Endothelial cell of umbilical vein (primary cell): Measurements from ENCODE around the gene RALGPS1. TPM values are rescaled to one million over a fixed set of nuclear protein-coding genes. Genes with fewer than 3 reads are reported as not detected.

Source experiments
- BruUV-seq: library from RNA; stranded (reverse); fragments of 400-500 nt; replicated peaks from 2 replicates; lab custom pipeline; 2021; lab: Mats Ljungman, UMichigan
- CTCF ChIA-PET: fragments of 300-600, 350-600 bp; sonication (Branson Sonifier 250); formaldehyde crosslinking; loops from one replicate; lab custom pipeline; 2021; ENCODE audit warnings: antibody characterized with exemption, inconsistent platforms; lab: Charles Lee
- POLR2A ChIA-PET: fragments of 300-600, 350-600 bp; sonication (Branson Sonifier 250); formaldehyde crosslinking; loops from one replicate; lab custom pipeline; 2021; ENCODE audit warnings: antibody characterized with exemption, inconsistent platforms; lab: Charles Lee
- DNase-seq: peaks from one replicate; pipeline ENCODE4 v3.0.0-alpha.2; 2011; ENCODE audit warnings: low read depth, low spot score
- FAIRE-seq: peaks from 2 replicates; lab custom pipeline; 2011; peaks lifted over from hg19 to GRCh38; lab: Jason Lieb, UNC
- H2AFZ ChIP-seq: 2 replicates; pipeline ENCODE4 v1.6.0; 2012; ENCODE audit warnings: low read depth, low read length, control low read depth, inconsistent platforms
- H3K27ac ChIP-seq: 2 replicates; pipeline ENCODE4 v1.5.1; 2011; ENCODE audit warnings: low read depth, mild to moderate bottlenecking, control low read depth, low read length, moderate library complexity; ENCODE audit not compliant: insufficient read depth
- H3K27me3 ChIP-seq, 2 experiments: 2 replicates each; pipeline versions ENCODE4 v1.6.0 to v1.6.1; 2011; ENCODE audit warnings: low read length in 2 of 2, mixed read lengths in 1 of 2; ENCODE audit not compliant: control insufficient read depth in 2 of 2, insufficient read depth in 2 of 2
- H3K36me3 ChIP-seq, 2 experiments: 2 replicates in 1 of 2; 3 replicates in 1 of 2; pipeline ENCODE4 v1.5.1; 2011; ENCODE audit warnings: low read length in 2 of 2, mild to moderate bottlenecking in 1 of 2, moderate library complexity in 1 of 2; ENCODE audit not compliant: control insufficient read depth in 2 of 2, insufficient read depth in 2 of 2; ENCODE audit errors: extremely low read depth in 1 of 2
- H3K4me1 ChIP-seq: 3 replicates; pipeline ENCODE4 v1.5.1; 2011; ENCODE audit warnings: mild to moderate bottlenecking, low read length; ENCODE audit not compliant: control insufficient read depth, insufficient read depth; ENCODE audit errors: extremely low read depth
- H3K4me2 ChIP-seq: 2 replicates; pipeline ENCODE4 v1.6.1; 2011; ENCODE audit warnings: low read length, control low read depth, mixed read lengths; ENCODE audit not compliant: insufficient read depth
- H3K4me3 ChIP-seq, 3 experiments: fragments of 200-600 bp in 1 of 3; sonication (generic), shearing (Covaris generic) in 1 of 3; replicated peaks in 1 of 3; 2 replicates each; pipeline ENCODE4 v1.5.1; 2011 to 2016; ENCODE audit warnings: control low read depth in 3 of 3, low read length in 3 of 3, mild to moderate bottlenecking in 2 of 3, inconsistent platforms in 1 of 3, low read depth in 1 of 3, moderate library complexity in 1 of 3; ENCODE audit not compliant: insufficient read depth in 1 of 3
- H3K79me2 ChIP-seq: 2 replicates; pipeline ENCODE4 v1.6.0; 2012; ENCODE audit warnings: low read length, inconsistent platforms; ENCODE audit not compliant: control insufficient read depth, insufficient read depth
- H3K9ac ChIP-seq: replicated peaks from 2 replicates; pipeline ENCODE3; 2011; ENCODE audit warnings: low read length, control low read depth; ENCODE audit not compliant: insufficient read depth; ENCODE audit errors: extremely low read depth
- H3K9me1 ChIP-seq: replicated peaks from 3 replicates; pipeline ENCODE4 v1.6.0; 2011; ENCODE audit warnings: mild to moderate bottlenecking, low read length; ENCODE audit not compliant: control insufficient read depth, insufficient read depth; ENCODE audit errors: extremely low read depth
- H3K9me3 ChIP-seq: replicated peaks from 2 replicates; pipeline ENCODE4 v1.5.1; 2012; ENCODE audit warnings: low read length, inconsistent platforms; ENCODE audit not compliant: control insufficient read depth, insufficient read depth
- H4K20me1 ChIP-seq: replicated peaks from 2 replicates; pipeline ENCODE3; 2011; ENCODE audit warnings: mild to moderate bottlenecking, low read length; ENCODE audit not compliant: control insufficient read depth, insufficient read depth; ENCODE audit errors: extremely low read depth
- EZH2 ChIP-seq: IDR thresholded peaks from 2 replicates; pipeline ENCODE4 v1.6.1; 2012; ENCODE audit warnings: borderline replicate concordance, low read depth, mild to moderate bottlenecking, moderate library complexity, low read length, inconsistent platforms; ENCODE audit not compliant: severe bottlenecking
- FOS ChIP-seq: IDR thresholded peaks from 2 replicates; pipeline ENCODE4 v1.6.1; 2011; ENCODE audit warnings: mild to moderate bottlenecking, low read length, moderate library complexity, borderline replicate concordance; ENCODE audit not compliant: insufficient read depth
- GATA2 ChIP-seq: IDR thresholded peaks from 2 replicates; pipeline ENCODE4 v1.7.0; 2011; ENCODE audit warnings: low read depth, mild to moderate bottlenecking, moderate library complexity, mixed read lengths, low read length; ENCODE audit not compliant: insufficient read length, insufficient read depth
- JUN ChIP-seq: IDR thresholded peaks from 2 replicates; pipeline ENCODE4 v1.6.1; 2011; ENCODE audit warnings: borderline replicate concordance, low read depth; ENCODE audit not compliant: insufficient read length, insufficient read depth
- MYC ChIP-seq: IDR thresholded peaks from one replicate; pipeline ENCODE4 v1.6.1; 2011; ENCODE audit warnings: mild to moderate bottlenecking, low read depth, low read length
- POLR2A ChIP-seq: IDR thresholded peaks from 2 replicates; pipeline ENCODE4 v1.6.1; 2012; ENCODE audit warnings: low read depth, mild to moderate bottlenecking, control low read depth, low read length
- POLR2AphosphoS5 ChIP-seq: IDR thresholded peaks from 2 replicates; pipeline ENCODE4 v1.6.1; 2012; ENCODE audit warnings: low read depth, mild to moderate bottlenecking, control low read depth, low read length, moderate library complexity; ENCODE audit not compliant: insufficient read depth
- dilution Hi-C: fragments of 300-500 bp; cut with MboI; formaldehyde crosslinking; loops from one replicate; pipeline ENCODE4 v1.15.0; 2019; ENCODE audit warnings: low sequenced_read_pairs; ENCODE audit not compliant: extremely low pct_ligation_motif_present
- intact Hi-C: fragments of 100-400 bp; cut with micrococcal nuclease; formaldehyde crosslinking; loops from one replicate; pipeline ENCODE4 v1.10.0; 2022
- polyA plus RNA-seq, 4 experiments: library from polyadenylated mRNA; depleted of rRNA in 3 of 4; stranded (reverse) in 3 of 4; unstranded in 1 of 4; fragments of >200 nt; gene quantifications; 2 replicates each; pipeline versions ENCODE4 v1.2.1 to v1.2.3, GENCODE V29; 2011 to 2012; ENCODE audit warnings: missing spikeins in 1 of 4
- total RNA-seq: library from RNA; stranded (reverse); gene quantifications from 2 replicates; pipeline ENCODE4 v1.2.3, GENCODE V29; 2021
- TF ChIP-seq, protein P1 (sequence below), 2 donors: IDR thresholded peaks; 1 replicate in 1 of 2; 2 replicates in 1 of 2; pipeline ENCODE4 v1.5.1; 2011; ENCODE audit warnings: low read length in 2 of 2, mild to moderate bottlenecking in 2 of 2, moderate library complexity in 2 of 2, control low read depth in 1 of 2, inconsistent platforms in 1 of 2, low read depth in 1 of 2; ENCODE audit not compliant: insufficient read depth in 1 of 2; ENCODE audit errors: extremely low read depth in 1 of 2
- TF ChIP-seq, protein P2 (sequence below): IDR thresholded peaks from 2 replicates; pipeline ENCODE4 v1.6.1; 2011; ENCODE audit not compliant: insufficient read depth, insufficient read length

The RALGPS1 gene
- total and polyA plus RNA-seq, 2 donors (not counting 3 experiments of a cell fraction or from before 2014, with no cell fraction given) = 3.8 to 5.5 TPM

DNA sequence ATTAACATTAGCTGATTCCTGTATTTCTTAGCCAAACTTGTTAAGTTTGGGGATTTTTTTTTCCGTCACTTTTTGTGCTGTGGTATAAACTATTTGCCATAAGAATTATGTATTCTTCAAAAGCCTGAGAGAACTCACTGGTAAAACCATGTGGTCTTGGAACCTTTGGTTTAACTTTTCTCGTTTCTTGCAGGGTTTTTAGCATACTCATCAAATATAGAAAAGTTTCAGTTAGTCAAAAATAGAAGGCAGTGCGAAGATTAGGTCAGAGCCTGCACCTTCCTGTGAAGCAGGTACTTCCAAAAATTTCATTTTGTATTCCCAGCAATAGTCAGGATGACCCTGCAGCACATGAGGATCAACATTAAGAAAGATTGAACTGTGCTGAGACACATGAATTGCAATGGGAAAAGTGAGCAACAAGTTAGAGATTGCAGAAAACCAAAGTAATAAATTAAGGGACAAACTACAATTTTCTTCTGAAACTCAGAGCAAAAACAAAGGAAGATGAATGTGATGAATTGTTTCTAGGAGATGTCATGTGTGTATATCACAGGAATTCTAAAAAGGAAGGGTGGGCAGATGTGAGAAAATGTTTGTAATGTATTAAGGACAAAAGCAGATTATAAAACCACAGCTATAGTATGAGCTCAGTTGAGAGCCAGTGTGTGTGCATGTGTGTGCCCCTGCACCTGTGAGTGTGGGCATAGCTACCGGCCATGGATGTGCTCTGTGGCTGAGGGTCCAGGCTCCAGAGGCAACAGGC, 105.6 kb downstream of the RALGPS1 start:
- no peak overlapping the region for H3K4me3 ChIP-seq
- TF ChIP-seq GATA2 (no peak), JUN (no peak), FOS (no peak), MYC (no peak), POLR2A (no peak), EZH2 (no peak), POLR2AphosphoS5 (no peak)
- TF ChIP-seq, protein P1, sequence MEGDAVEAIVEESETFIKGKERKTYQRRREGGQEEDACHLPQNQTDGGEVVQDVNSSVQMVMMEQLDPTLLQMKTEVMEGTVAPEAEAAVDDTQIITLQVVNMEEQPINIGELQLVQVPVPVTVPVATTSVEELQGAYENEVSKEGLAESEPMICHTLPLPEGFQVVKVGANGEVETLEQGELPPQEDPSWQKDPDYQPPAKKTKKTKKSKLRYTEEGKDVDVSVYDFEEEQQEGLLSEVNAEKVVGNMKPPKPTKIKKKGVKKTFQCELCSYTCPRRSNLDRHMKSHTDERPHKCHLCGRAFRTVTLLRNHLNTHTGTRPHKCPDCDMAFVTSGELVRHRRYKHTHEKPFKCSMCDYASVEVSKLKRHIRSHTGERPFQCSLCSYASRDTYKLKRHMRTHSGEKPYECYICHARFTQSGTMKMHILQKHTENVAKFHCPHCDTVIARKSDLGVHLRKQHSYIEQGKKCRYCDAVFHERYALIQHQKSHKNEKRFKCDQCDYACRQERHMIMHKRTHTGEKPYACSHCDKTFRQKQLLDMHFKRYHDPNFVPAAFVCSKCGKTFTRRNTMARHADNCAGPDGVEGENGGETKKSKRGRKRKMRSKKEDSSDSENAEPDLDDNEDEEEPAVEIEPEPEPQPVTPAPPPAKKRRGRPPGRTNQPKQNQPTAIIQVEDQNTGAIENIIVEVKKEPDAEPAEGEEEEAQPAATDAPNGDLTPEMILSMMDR (IDR thresholded peaks at IDR 0.05; ENCODE audit: extremely low read depth in 1 of 2, insufficient read depth in 1 of 2, low read depth in 1 of 2, low read length in 2 of 2) = no peak
- TF ChIP-seq, protein P2, sequence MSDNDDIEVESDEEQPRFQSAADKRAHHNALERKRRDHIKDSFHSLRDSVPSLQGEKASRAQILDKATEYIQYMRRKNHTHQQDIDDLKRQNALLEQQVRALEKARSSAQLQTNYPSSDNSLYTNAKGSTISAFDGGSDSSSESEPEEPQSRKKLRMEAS = no peak
- no peak overlapping the region for H3K27ac ChIP-seq
- H3K36me3 ChIP-seq = no peaks in the 10 kb centered on the region
- no peaks in the 10 kb centered on the region for H3K9me3 ChIP-seq
- no peaks in the 10 kb centered on the region for H3K9me1 ChIP-seq
- H4K20me1 ChIP-seq = no peaks in the 10 kb centered on the region
- no peaks in the 10 kb centered on the region for H3K4me1 ChIP-seq
- H3K27me3 ChIP-seq = no peaks in the 10 kb centered on the region
- no TSS peak for BruUV-seq
- no peaks in the 10 kb centered on the region for H3K79me2 ChIP-seq
- dilution Hi-C loops (no loop called here), intact Hi-C loops (no loop called here)
- ChIA-PET CTCF (no interaction called here), POLR2A (no interaction called here)
- no peak overlapping the region for H2AFZ ChIP-seq
- FAIRE-seq = no peak
- no peak overlapping the region for H3K9ac ChIP-seq
- no peak for DNase-seq
- no peak overlapping the region for H3K4me2 ChIP-seq
